Mesenchymal stem cell (in vitro differentiated cells and primary cell): ENCODE data around the gene GABRG3.

Experiments
- DNase-seq: peaks from one replicate; pipeline ENCODE4 v3.0.0-alpha.2; 2013
- H2AFZ ChIP-seq: one replicate; pipeline ENCODE4 v1.6.1; 2013; ENCODE audit warnings: low read depth, mild to moderate bottlenecking, control low read depth, inconsistent platforms, low read length, moderate library complexity
- H2AK5ac ChIP-seq: 2 replicates; pipeline ENCODE4 v1.6.1; 2013; ENCODE audit warnings: low read length, moderate library complexity, mild to moderate bottlenecking, inconsistent platforms; ENCODE audit not compliant: severe bottlenecking
- H2BK120ac ChIP-seq: one replicate; pipeline ENCODE4 v1.6.1; 2013; ENCODE audit warnings: low read depth, mild to moderate bottlenecking, inconsistent platforms, low read length, moderate library complexity
- H2BK12ac ChIP-seq, 2 experiments: one replicate each; pipeline ENCODE4 v1.6.1; 2013; ENCODE audit warnings: inconsistent platforms in 2 of 2, low read length in 2 of 2, mild to moderate bottlenecking in 2 of 2, moderate library complexity in 2 of 2, control low read depth in 1 of 2
- H2BK15ac ChIP-seq: one replicate; pipeline ENCODE4 v1.6.1; 2013; ENCODE audit warnings: mild to moderate bottlenecking, low read depth, inconsistent platforms; ENCODE audit not compliant: poor library complexity, severe bottlenecking
- H2BK5ac ChIP-seq: 2 replicates; pipeline ENCODE4 v1.6.1; 2013; ENCODE audit warnings: low read depth, mild to moderate bottlenecking, low read length, control low read depth, inconsistent platforms; ENCODE audit not compliant: poor library complexity, severe bottlenecking
- H3K14ac ChIP-seq, 2 experiments: one replicate each; pipeline ENCODE4 v1.6.1; 2013; ENCODE audit warnings: inconsistent platforms in 2 of 2, low read length in 2 of 2, control low read depth in 1 of 2, mild to moderate bottlenecking in 1 of 2, moderate library complexity in 1 of 2
- H3K18ac ChIP-seq, 2 experiments: one replicate each; pipeline ENCODE4 v1.6.1; 2013; ENCODE audit warnings: inconsistent platforms in 2 of 2, low read length in 2 of 2, control low read depth in 1 of 2, low read depth in 1 of 2, mild to moderate bottlenecking in 1 of 2
- H3K23ac ChIP-seq, 2 experiments: one replicate each; pipeline ENCODE4 v1.6.1; 2013; ENCODE audit warnings: inconsistent platforms in 2 of 2, low read length in 2 of 2, mild to moderate bottlenecking in 2 of 2, moderate library complexity in 2 of 2, control low read depth in 1 of 2
- H3K27ac ChIP-seq: 2 replicates; pipeline ENCODE4 v1.5.1; 2013; ENCODE audit warnings: mild to moderate bottlenecking, moderate library complexity, low read length, control low read depth, inconsistent platforms; ENCODE audit not compliant: poor library complexity, severe bottlenecking
- H3K27me3 ChIP-seq, 2 experiments: 2 replicates each; pipeline versions ENCODE4 v1.6.1 to v1.7.0; 2013; ENCODE audit warnings: low read length in 2 of 2, mild to moderate bottlenecking in 2 of 2, moderate library complexity in 2 of 2, control low read depth in 1 of 2, inconsistent platforms in 1 of 2; ENCODE audit not compliant: control insufficient read depth in 1 of 2, insufficient read depth in 1 of 2
- H3K36me3 ChIP-seq, 2 experiments: 2 replicates each; pipeline versions ENCODE4 v1.6.1 to v1.7.0; 2013; ENCODE audit warnings: low read length in 2 of 2, control low read depth in 1 of 2, inconsistent platforms in 1 of 2, low read depth in 1 of 2, mild to moderate bottlenecking in 1 of 2; ENCODE audit not compliant: insufficient read depth in 2 of 2, control insufficient read depth in 1 of 2
- H3K4ac ChIP-seq, 2 experiments: one replicate each; pipeline ENCODE4 v1.6.1; 2013; ENCODE audit warnings: inconsistent platforms in 2 of 2, low read length in 2 of 2, mild to moderate bottlenecking in 2 of 2, moderate library complexity in 2 of 2, control low read depth in 1 of 2, low read depth in 1 of 2
- H3K4me1 ChIP-seq: 2 replicates; pipeline ENCODE4 v1.6.1; 2013; ENCODE audit warnings: low read depth, low read length, control low read depth; ENCODE audit not compliant: control insufficient read depth, insufficient read depth
- H3K4me2 ChIP-seq: 2 replicates; pipeline ENCODE4 v1.6.1; 2013; ENCODE audit warnings: low read length, mild to moderate bottlenecking, inconsistent platforms; ENCODE audit not compliant: poor library complexity, severe bottlenecking
- H3K4me3 ChIP-seq, 2 experiments: 2 replicates each; pipeline versions ENCODE4 v1.5.1 to v1.7.0; 2013; ENCODE audit warnings: low read length in 2 of 2, mild to moderate bottlenecking in 2 of 2, control low read depth in 1 of 2, low read depth in 1 of 2; ENCODE audit not compliant: insufficient read depth in 1 of 2
- H3K79me1 ChIP-seq: replicated peaks from 2 replicates; pipeline ENCODE4 v1.6.1; 2013; ENCODE audit warnings: mild to moderate bottlenecking, control low read depth, low read length, inconsistent platforms; ENCODE audit not compliant: poor library complexity, severe bottlenecking
- H3K9ac ChIP-seq: 2 replicates; pipeline ENCODE4 v1.7.0; 2013; ENCODE audit warnings: mild to moderate bottlenecking, low read length, moderate library complexity
- H3K9me3 ChIP-seq: 2 replicates; pipeline ENCODE4 v1.7.0; 2013; ENCODE audit warnings: mild to moderate bottlenecking, low read length; ENCODE audit not compliant: control insufficient read depth
- H4K8ac ChIP-seq: one replicate; pipeline ENCODE4 v1.6.1; 2013; ENCODE audit warnings: inconsistent platforms, mild to moderate bottlenecking, low read length, moderate library complexity
- H4K91ac ChIP-seq: one replicate; pipeline ENCODE4 v1.6.1; 2013; ENCODE audit warnings: mild to moderate bottlenecking, low read length, inconsistent platforms
- WGBS: methylation state at CpG from one replicate; pipeline ENCODE4 v1.1.7; 2013; ENCODE audit warnings: mixed read lengths; 5-methylcytosine and 5-hydroxymethylcytosine counted together

The GABRG3 gene

DNA sequence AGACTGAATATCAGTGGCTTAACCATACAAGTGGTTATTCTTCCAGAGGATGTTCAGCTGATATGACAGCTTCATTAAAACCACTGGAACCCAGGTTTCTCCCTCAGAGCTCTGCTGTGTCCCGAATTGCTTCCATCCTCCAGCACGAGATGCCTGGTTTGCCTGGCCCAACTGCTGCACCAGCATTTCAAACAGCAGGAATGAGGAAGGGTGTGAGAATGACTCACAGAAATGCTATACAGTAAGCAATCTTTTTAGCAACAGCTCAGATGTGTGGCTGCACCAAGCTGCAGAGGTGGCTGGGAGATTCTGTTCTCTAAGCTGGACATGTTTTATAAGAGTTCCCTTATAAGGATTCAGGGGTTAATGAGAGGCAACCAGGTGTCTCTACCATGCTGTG lies 271.0 kb downstream of the GABRG3 start:
- Histone ChIP-seq H2BK120ac (no peak overlapping the region), H2BK15ac (no peak overlapping the region), H3K36me3 (no peaks in the 10 kb centered on the region), H3K9me3 (no peaks in the 10 kb centered on the region), H3K79me1 (no peaks in the 10 kb centered on the region), H3K18ac (no peak overlapping the region), H4K91ac (no peak overlapping the region), H3K4me3 (no peak overlapping the region), H2AFZ (no peak overlapping the region), H3K23ac (no peak overlapping the region), H4K8ac (no peak overlapping the region), H2AK5ac (no peak overlapping the region), H2BK5ac (no peak overlapping the region), H3K14ac (no peak overlapping the region), H3K4me2 (no peak overlapping the region), H3K27me3 (no peaks in the 10 kb centered on the region), H3K4ac (no peak overlapping the region), H3K4me1 (peaks cover 1% of the 10 kb centered on the region), H3K27ac (no peak overlapping the region), H3K9ac (no peak overlapping the region), H2BK12ac (no peak overlapping the region)
- whole genome bisulfite sequencing, result 46% methylated on average over 2 of the region's 2 CpGs
- DNase-seq, result no peak

- Histone ChIP-seq H3K79me1 (no peaks in the 10 kb centered on the region), H2BK12ac (no peak overlapping the region), H3K18ac (no peak overlapping the region), H2AFZ (no peak overlapping the region), H3K4me3 (no peak overlapping the region), H3K4me2 (no peak overlapping the region), H2BK120ac (no peak overlapping the region), H4K8ac (no peak overlapping the region), H3K23ac (no peak overlapping the region), H2AK5ac (no peak overlapping the region), H3K4me1 (peaks cover 5% of the 10 kb centered on the region), H3K9ac (no peak overlapping the region), H3K14ac (no peak overlapping the region), H3K27me3 (no peaks in the 10 kb centered on the region), H2BK15ac (no peak overlapping the region), H3K9me3 (no peaks in the 10 kb centered on the region), H3K4ac (no peak overlapping the region), H4K91ac (no peak overlapping the region), H3K36me3 (no peaks in the 10 kb centered on the region), H3K27ac (no peak overlapping the region), H2BK5ac (no peak overlapping the region)
- 91% methylated on average over 3 of the region's 3 CpGs for WGBS
- DNase-seq, result no peak
Observed at GRCh38 chr15:27244047-27244446, 273.1 kb downstream of the GABRG3 start.

DNA sequence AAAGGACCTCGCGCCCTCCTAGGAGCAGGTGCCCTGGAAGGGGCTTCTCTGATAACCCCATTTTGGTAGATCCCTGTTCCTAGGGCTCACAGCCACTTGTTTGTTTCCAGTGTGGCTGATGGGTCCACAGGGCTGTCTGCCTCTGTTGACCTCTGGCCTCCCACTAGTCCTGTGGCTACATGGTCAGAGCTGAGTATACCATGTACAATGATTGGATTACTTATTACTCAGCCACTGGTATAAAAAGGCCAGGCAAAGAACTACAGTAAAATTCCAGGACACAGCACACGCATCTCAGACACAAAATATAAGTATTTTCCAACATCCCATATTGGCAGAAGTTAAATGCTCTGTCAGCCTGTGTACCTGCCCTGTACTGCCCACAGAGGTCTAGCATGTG lies 277.3 kb downstream of the GABRG3 start:
- Histone ChIP-seq H3K9ac (no peak overlapping the region), H2BK15ac (no peak overlapping the region), H2BK12ac (no peak overlapping the region), H3K9me3 (no peaks in the 10 kb centered on the region), H2BK120ac (no peak overlapping the region), H3K4ac (no peak overlapping the region), H3K4me3 (no peak overlapping the region), H3K14ac (no peak overlapping the region), H2AFZ (no peak overlapping the region), H3K4me1 (peaks cover 5% of the 10 kb centered on the region), H3K4me2 (no peak overlapping the region), H3K27ac (no peak overlapping the region), H3K36me3 (no peaks in the 10 kb centered on the region), H3K27me3 (peaks cover 0 to 15% of the 10 kb centered on the region in 2 experiments), H3K18ac (no peak overlapping the region), H3K23ac (no peak overlapping the region), H2AK5ac (no peak overlapping the region), H2BK5ac (no peak overlapping the region), H4K91ac (no peak overlapping the region), H4K8ac (no peak overlapping the region), H3K79me1 (no peaks in the 10 kb centered on the region)
- DNase-seq, result no peak
- WGBS, result 79% methylated on average over 3 of the region's 3 CpGs

DNA sequence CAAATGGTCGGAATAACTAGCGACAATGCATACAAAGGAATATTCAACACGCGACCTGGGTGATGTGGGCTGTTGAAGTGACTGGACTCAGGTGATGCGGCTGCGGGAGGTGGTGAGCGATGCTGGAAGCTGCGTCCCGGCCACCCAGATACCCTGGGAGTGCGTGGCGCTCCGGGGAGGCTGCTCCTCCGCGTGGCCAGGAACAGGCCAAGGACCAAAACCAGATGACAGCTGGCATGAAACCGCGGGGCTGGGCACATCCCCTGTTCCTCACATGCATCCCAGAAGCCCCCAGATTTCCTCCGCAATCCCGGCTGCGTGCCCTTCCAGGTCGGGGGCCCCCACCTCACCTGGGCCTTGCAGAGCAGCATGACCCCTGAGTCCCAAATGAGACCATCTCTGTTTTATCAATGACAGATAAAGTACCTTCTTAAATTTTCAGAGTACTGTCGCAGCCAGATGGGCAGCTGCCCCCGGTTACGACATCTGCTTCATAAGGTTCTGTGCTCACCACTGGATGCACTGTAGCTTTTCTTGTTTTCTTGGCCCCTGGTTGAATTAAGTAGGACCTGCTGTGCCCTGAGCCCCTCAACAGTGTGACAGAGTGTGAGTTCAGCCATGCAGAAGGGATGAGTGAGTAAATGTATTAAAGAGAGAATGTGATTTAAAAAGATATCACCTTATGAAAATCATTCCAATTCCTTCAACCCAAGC lies 278.2 kb downstream of the GABRG3 start:
- no peak for DNase-seq

More for the DNA sequence above, 278.2 kb downstream of the GABRG3 start:
- no peaks in the 10 kb centered on the region for H3K9me3 ChIP-seq
- H2AK5ac ChIP-seq, result no peak overlapping the region
- no peak overlapping the region for H3K4ac ChIP-seq
- peaks cover 0 to 15% of the 10 kb centered on the region in 2 experiments for H3K27me3 ChIP-seq
- H3K79me1 ChIP-seq, result no peaks in the 10 kb centered on the region
- no peak overlapping the region for H4K91ac ChIP-seq
- H3K14ac ChIP-seq, result no peak overlapping the region
- H2AFZ ChIP-seq, result no peak overlapping the region
- WGBS, result 89% methylated on average over 23 of the region's 23 CpGs
- peaks cover 5% of the 10 kb centered on the region for H3K4me1 ChIP-seq
- no peak overlapping the region for H2BK5ac ChIP-seq
- no peak overlapping the region for H3K18ac ChIP-seq
- H2BK15ac ChIP-seq, result no peak overlapping the region
- H2BK120ac ChIP-seq, result no peak overlapping the region
- no peaks in the 10 kb centered on the region for H3K36me3 ChIP-seq
- no peak overlapping the region for H4K8ac ChIP-seq
- H3K4me3 ChIP-seq, result no peak overlapping the region
- H3K23ac ChIP-seq, result no peak overlapping the region
- H3K9ac ChIP-seq, result no peak overlapping the region
- H2BK12ac ChIP-seq, result no peak overlapping the region
- no peak overlapping the region for H3K4me2 ChIP-seq
- no peak overlapping the region for H3K27ac ChIP-seq
